OCI-LY7 (cell line): ENCODE measurements around the gene CDK14. TPM values are rescaled to one million over a fixed set of nuclear protein-coding genes. Genes with fewer than 3 reads are reported as not detected.

ENCODE experiments used
- BruUV-seq: library from RNA; stranded (reverse); fragments of 400-500 nt; replicated peaks from 2 replicates; lab custom pipeline; 2021; lab: Mats Ljungman, UMichigan
- CTCF ChIA-PET: fragments of 300-600 bp; sonication (Branson Sonifier 250); formaldehyde crosslinking; loops from one replicate; lab custom pipeline; 2022; ENCODE audit warnings: antibody characterized with exemption; ENCODE audit not compliant: unreplicated experiment; lab: Charles Lee
- POLR2A ChIA-PET: fragments of 300-600 bp; sonication (Branson Sonifier 250); formaldehyde crosslinking; loops from one replicate; lab custom pipeline; 2022; ENCODE audit warnings: antibody characterized with exemption; lab: Charles Lee
- DNase-seq: peaks from one replicate; pipeline ENCODE4 v3.0.0-alpha.2; 2015; ENCODE audit warnings: low spot score
- H2AFZ ChIP-seq: fragments of 200-600 bp; sonication (generic), shearing (Covaris generic); 2 replicates; pipeline ENCODE4 v1.6.1; 2014; ENCODE audit warnings: mild to moderate bottlenecking, antibody characterized with exemption, low read length, moderate library complexity
- H3K27ac ChIP-seq: fragments of 200-600 bp; sonication (generic); 2 replicates; pipeline ENCODE4 v1.5.1; 2014; ENCODE audit warnings: mixed run types, low read depth, mild to moderate bottlenecking, moderate library complexity, low read length, inconsistent platforms; ENCODE audit not compliant: poor library complexity, severe bottlenecking
- H3K36me3 ChIP-seq: fragments of 200-600 bp; sonication (generic); 2 replicates; pipeline ENCODE4 v1.6.1; 2014; ENCODE audit warnings: mild to moderate bottlenecking, antibody characterized with exemption, low read length, moderate library complexity, mixed read lengths; ENCODE audit not compliant: insufficient read depth
- H3K4me1 ChIP-seq: fragments of 200-600 bp; sonication (generic); 2 replicates; pipeline ENCODE4 v1.5.1; 2014; ENCODE audit warnings: mild to moderate bottlenecking, low read length; ENCODE audit not compliant: insufficient read depth, poor library complexity, severe bottlenecking
- H3K4me2 ChIP-seq: fragments of 200-600 bp; sonication (generic); 2 replicates; pipeline ENCODE4 v1.6.1; 2014; ENCODE audit warnings: mild to moderate bottlenecking, low read length
- H3K4me3 ChIP-seq: fragments of 200-600 bp; sonication (generic); 2 replicates; pipeline ENCODE4 v1.5.1; 2014; ENCODE audit warnings: mild to moderate bottlenecking, low read depth, low read length; ENCODE audit not compliant: poor library complexity, severe bottlenecking
- H3K79me2 ChIP-seq: fragments of 200-600 bp; sonication (generic); 2 replicates; pipeline ENCODE4 v1.6.1; 2016; ENCODE audit warnings: low read depth, mild to moderate bottlenecking, low read length, moderate library complexity, mixed read lengths; ENCODE audit not compliant: insufficient read depth
- H3K9me2 ChIP-seq: fragments of 200-600 bp; sonication (generic); 2 replicates; pipeline ENCODE4 v1.6.1; 2016; ENCODE audit warnings: mild to moderate bottlenecking, low read length, mixed read lengths; ENCODE audit not compliant: insufficient read depth
- H3K9me3 ChIP-seq: fragments of 200-600 bp; sonication (generic); 2 replicates; pipeline ENCODE4 v1.6.1; 2014; ENCODE audit warnings: mild to moderate bottlenecking, mixed run types, low read length, mixed read lengths
- H4K20me1 ChIP-seq: fragments of 200-600 bp; sonication (generic); 2 replicates; pipeline ENCODE4 v1.6.1; 2014; ENCODE audit warnings: mild to moderate bottlenecking, antibody characterized with exemption, low read length, moderate library complexity, mixed read lengths; ENCODE audit not compliant: insufficient read depth
- EZH2phosphoT487 ChIP-seq: fragments of 200-600 bp; sonication (generic); IDR thresholded peaks from 2 replicates; pipeline ENCODE4 v1.6.1; 2018; ENCODE audit warnings: low read depth, borderline replicate concordance, mild to moderate bottlenecking, mixed run types, antibody characterized with exemption, low read length, moderate library complexity, mixed read lengths
- intact Hi-C: fragments of 100-400 bp; cut with micrococcal nuclease; formaldehyde crosslinking; loops from one replicate; pipeline ENCODE4 v1.10.0; 2022; ENCODE audit not compliant: unreplicated experiment
- total RNA-seq, 2 experiments: library from RNA; depleted of rRNA in 1 of 2; stranded (reverse); fragments of >200 nt in 1 of 2; shearing (Covaris generic) in 1 of 2; gene quantifications; 2 replicates each; pipeline ENCODE4 v1.2.3, GENCODE V29; 2014 to 2022
- TF ChIP-seq, protein P1 (sequence below): fragments of 200-600 bp; sonication (generic); conservative IDR thresholded peaks from 2 replicates; pipeline ENCODE4 v1.5.1; 2014; ENCODE audit warnings: mild to moderate bottlenecking, antibody characterized with exemption, low read length, moderate library complexity, mixed read lengths

Gene CDK14
- total RNA-seq, 2 experiments from 2014 or later: 90.7 to 111 TPM

DNA sequence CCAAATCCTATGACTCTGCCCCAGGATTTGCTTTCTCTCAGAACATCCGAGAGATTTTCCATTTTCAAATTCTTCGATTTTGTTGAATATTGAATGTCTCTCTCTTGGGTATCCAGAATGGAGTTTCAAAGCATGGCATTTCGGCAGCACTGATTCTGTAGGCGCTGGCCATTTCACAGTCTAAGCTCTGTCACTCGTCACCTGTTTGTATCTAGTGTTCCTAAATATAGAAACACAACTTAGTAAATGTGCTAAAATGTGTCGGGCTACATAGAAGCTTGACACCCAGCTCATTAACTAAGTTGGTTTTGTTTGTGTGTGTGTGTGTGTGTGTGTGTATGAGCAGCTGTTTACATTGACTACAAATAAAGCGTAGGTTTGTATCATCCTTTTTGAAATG is 494.6 kb downstream of the CDK14 start:
- no peak for DNase-seq
- TF ChIP-seq EZH2phosphoT487: no peak
- TF ChIP-seq, protein P1, sequence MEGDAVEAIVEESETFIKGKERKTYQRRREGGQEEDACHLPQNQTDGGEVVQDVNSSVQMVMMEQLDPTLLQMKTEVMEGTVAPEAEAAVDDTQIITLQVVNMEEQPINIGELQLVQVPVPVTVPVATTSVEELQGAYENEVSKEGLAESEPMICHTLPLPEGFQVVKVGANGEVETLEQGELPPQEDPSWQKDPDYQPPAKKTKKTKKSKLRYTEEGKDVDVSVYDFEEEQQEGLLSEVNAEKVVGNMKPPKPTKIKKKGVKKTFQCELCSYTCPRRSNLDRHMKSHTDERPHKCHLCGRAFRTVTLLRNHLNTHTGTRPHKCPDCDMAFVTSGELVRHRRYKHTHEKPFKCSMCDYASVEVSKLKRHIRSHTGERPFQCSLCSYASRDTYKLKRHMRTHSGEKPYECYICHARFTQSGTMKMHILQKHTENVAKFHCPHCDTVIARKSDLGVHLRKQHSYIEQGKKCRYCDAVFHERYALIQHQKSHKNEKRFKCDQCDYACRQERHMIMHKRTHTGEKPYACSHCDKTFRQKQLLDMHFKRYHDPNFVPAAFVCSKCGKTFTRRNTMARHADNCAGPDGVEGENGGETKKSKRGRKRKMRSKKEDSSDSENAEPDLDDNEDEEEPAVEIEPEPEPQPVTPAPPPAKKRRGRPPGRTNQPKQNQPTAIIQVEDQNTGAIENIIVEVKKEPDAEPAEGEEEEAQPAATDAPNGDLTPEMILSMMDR: no peak
- no peak overlapping the region for H3K27ac ChIP-seq
- H2AFZ ChIP-seq: no peak overlapping the region
- ChIA-PET CTCF (interaction anchor here (0.6 kb wide), 1 partner anchor 530 kb away, joined by 3 read pairs; no protein-coding TSS in a partner anchor), POLR2A (interaction anchor here (0.6 to 0.8 kb wide), 3 partner anchors 52 to 268 kb away, joined by 3 to 4 read pairs (median 3); no protein-coding TSS in a partner anchor)
- H3K4me2 ChIP-seq: no peak overlapping the region
- no peaks in the 10 kb centered on the region; the same call in 1 of the 2 replicates for H4K20me1 ChIP-seq
- H3K9me2 ChIP-seq: no peaks in the 10 kb centered on the region
- peaks cover 5% of the 10 kb centered on the region; the same call in 1 of the 2 replicates for H3K36me3 ChIP-seq
- H3K4me3 ChIP-seq: no peak overlapping the region
- no TSS peak for BruUV-seq
- H3K4me1 ChIP-seq: no peaks in the 10 kb centered on the region
- H3K79me2 ChIP-seq: no peaks in the 10 kb centered on the region
- H3K9me3 ChIP-seq: no peaks in the 10 kb centered on the region
- intact Hi-C loops: no loop called here

DNA sequence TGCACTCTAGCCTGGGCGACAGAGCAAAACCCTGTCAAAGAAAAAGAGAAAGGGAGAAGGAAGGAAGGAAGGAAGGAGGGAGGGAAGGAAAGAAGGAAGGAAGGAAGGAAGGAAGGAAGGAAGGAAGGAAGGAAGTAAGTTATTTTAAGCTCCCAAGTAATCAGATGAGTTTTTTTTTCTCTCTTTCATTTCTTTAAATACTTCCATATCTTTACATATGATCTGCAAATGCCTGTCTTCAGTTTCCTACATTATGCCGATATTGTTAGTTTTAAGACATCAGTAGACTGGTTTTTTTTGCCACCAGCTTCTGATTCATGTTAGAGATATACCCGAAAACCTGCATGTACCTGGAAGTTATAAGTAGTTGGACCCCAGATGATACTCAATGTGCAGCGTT is 495.5 kb downstream of the CDK14 start:
- no peak overlapping the region for H3K27ac ChIP-seq
- no peaks in the 10 kb centered on the region for H3K4me1 ChIP-seq
- intact Hi-C loops: no loop called here
- no TSS peak for BruUV-seq
- no peak overlapping the region for H2AFZ ChIP-seq
- TF ChIP-seq, protein P1: no peak
- no peak for TF ChIP-seq EZH2phosphoT487
- H3K79me2 ChIP-seq: no peaks in the 10 kb centered on the region
- CTCF ChIA-PET: no interaction called here
- no peaks in the 10 kb centered on the region; the same call in 1 of the 2 replicates for H4K20me1 ChIP-seq
- H3K4me3 ChIP-seq: no peak overlapping the region
- no peaks in the 10 kb centered on the region for H3K9me2 ChIP-seq
- H3K9me3 ChIP-seq: no peaks in the 10 kb centered on the region
- no peak for DNase-seq
- H3K4me2 ChIP-seq: no peak overlapping the region
- H3K36me3 ChIP-seq: peaks cover 5% of the 10 kb centered on the region; the same call in 1 of the 2 replicates
- POLR2A ChIA-PET: interaction anchor here (0.6 to 0.7 kb wide), 3 partner anchors 61 to 664 kb away, joined by 3 read pairs; no protein-coding TSS in a partner anchor

GRCh38 chr7:91093181-91093580 is 497.1 kb downstream of the CDK14 start:
- no peaks in the 10 kb centered on the region for H3K4me1 ChIP-seq
- intact Hi-C loops: no loop called here
- ChIA-PET CTCF (no interaction called here), POLR2A (no interaction called here)
- no peaks in the 10 kb centered on the region; the same call in 1 of the 2 replicates for H4K20me1 ChIP-seq
- H2AFZ ChIP-seq: no peak overlapping the region
- no TSS peak for BruUV-seq
- no peaks in the 10 kb centered on the region for H3K9me2 ChIP-seq
- DNase-seq: no peak
- no peak overlapping the region for H3K4me3 ChIP-seq
- no peak overlapping the region for H3K27ac ChIP-seq
- peaks cover 5% of the 10 kb centered on the region; the same call in 1 of the 2 replicates for H3K36me3 ChIP-seq
- H3K9me3 ChIP-seq: no peaks in the 10 kb centered on the region
- no peaks in the 10 kb centered on the region for H3K79me2 ChIP-seq
- no peak overlapping the region for H3K4me2 ChIP-seq
- TF ChIP-seq EZH2phosphoT487: no peak
- TF ChIP-seq, protein P1: no peak
